WI38 (cell line): ENCODE results near the gene HECA.
"Not testable (repeated sequence)": the region's sequence is repeated elsewhere in the genome, so short reads cannot be mapped to it uniquely, and the experiment has no call there.

Source experiments
- H3K4me3 ChIP-seq: 2 replicates; pipeline ENCODE4 v1.5.1; 2011; ENCODE audit warnings: low read depth, mild to moderate bottlenecking, control low read depth, low read length
- TF ChIP-seq, protein P1 (sequence below): IDR thresholded peaks from 2 replicates; pipeline ENCODE4 v1.5.1; 2012; ENCODE audit warnings: low read depth, mild to moderate bottlenecking, control low read depth, low read length

HECA gene

DNA sequence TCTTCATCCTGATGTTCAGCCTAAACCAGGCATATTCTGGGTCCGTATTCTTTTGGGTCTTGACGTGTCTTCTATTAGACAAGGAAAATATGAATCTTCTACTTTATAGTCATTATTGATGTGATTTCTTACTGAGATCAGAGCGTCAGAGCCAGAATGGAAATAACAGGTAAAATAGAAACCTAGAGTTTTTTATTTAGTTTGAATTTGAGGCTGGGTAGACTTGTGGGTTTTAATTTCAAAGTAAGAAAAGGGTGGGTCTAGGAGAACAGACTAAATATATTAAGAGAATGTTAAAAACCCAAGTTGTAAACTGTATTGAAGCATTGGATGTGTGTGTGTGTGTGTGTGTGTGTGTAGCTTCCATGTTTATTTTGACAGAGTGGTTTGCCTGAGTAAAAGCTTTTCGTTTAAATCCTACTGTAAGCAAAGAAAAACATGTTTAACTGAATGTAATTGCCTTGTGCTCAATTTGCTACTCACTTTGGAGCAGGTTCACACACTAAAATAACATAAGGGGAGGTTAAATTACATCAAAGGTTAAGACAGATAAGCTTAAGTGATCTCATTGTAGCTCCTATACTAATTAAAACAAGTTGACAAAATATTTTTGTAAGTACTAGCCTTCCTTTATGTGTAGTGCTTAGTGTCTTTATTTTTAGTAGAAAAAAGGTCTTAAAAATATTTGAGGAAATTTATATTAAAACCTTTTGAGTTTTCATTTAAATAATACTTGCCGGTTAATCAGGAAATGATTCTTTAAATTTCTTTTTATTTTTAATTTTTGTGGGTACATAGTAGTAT, 17.4 kb downstream of the HECA start:
- TF ChIP-seq, protein P1, sequence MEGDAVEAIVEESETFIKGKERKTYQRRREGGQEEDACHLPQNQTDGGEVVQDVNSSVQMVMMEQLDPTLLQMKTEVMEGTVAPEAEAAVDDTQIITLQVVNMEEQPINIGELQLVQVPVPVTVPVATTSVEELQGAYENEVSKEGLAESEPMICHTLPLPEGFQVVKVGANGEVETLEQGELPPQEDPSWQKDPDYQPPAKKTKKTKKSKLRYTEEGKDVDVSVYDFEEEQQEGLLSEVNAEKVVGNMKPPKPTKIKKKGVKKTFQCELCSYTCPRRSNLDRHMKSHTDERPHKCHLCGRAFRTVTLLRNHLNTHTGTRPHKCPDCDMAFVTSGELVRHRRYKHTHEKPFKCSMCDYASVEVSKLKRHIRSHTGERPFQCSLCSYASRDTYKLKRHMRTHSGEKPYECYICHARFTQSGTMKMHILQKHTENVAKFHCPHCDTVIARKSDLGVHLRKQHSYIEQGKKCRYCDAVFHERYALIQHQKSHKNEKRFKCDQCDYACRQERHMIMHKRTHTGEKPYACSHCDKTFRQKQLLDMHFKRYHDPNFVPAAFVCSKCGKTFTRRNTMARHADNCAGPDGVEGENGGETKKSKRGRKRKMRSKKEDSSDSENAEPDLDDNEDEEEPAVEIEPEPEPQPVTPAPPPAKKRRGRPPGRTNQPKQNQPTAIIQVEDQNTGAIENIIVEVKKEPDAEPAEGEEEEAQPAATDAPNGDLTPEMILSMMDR, result no peak
- no peak overlapping the region for H3K4me3 ChIP-seq

DNA sequence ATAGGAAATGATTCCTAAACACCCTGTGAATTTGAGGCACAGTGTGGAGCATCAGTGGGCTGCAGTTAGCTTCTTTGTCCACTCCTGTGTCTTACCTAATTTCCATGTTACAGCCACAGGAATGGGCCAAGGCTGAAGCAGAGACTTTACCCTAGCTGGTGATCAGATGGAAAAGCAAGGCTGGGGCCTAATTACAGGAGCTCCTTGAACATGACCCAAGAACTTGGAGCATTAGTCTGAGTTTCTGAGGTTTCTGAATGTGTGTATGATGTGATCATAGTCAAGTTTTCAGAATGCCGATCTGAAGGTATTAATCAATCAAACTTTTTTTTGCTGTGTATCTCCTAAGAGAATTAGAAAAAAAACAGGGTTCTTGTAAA, 18.0 kb downstream of the HECA start:
- H3K4me3 ChIP-seq, result no peak overlapping the region
- TF ChIP-seq, protein P1, result no peak

DNA sequence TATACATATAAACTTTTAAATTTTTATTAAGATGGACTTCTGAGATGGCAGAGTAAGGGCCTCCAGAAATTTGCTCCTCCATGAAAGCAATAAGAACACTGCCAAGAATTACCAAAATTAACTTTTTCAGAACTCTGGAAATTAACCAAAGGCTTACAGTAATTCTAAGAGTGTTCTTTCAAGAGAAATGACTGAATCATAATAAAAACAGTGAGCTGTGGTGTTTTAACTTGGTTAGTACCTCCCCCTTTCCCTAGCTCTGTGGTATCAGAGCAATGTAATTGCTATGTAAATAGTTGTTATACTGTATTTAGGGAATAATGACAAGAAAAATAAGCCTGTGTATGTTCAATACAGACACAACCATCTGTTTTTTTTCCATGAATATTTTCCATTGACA, 19.0 kb downstream of the HECA start:
- TF ChIP-seq, protein P1, result no peak
- H3K4me3 ChIP-seq, result no peak overlapping the region

DNA sequence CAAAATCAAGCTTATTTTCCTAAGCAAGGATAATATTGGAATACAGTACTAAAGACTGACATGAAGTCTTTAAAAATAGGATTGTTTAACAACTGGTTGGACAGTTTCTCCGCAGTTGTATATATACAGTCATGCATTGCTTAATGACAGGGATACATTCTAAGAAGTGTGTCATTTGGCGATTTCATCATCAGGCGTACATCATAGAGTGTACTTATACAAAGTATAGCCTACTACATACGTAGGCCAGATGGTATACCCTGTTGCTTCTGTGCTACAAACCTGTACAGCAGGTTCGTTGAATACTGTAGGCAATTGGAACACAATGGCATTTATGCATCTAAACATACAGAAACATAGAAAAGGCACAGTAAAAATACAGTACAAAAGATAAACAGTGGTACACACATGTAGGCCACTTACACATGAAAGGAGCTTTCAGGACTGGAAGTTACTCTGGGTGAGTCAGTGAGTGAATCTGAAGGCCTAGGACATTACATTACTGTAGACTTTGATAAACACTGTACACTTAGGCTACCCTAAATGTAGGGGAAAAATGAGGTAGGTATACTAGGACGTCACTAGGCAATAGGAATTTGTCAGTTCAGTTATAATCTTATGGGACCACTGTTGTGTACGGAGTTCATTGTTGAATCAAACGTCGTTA, 20.1 kb downstream of the HECA start:
- no peak overlapping the region for H3K4me3 ChIP-seq
- TF ChIP-seq, protein P1, result no peak

DNA sequence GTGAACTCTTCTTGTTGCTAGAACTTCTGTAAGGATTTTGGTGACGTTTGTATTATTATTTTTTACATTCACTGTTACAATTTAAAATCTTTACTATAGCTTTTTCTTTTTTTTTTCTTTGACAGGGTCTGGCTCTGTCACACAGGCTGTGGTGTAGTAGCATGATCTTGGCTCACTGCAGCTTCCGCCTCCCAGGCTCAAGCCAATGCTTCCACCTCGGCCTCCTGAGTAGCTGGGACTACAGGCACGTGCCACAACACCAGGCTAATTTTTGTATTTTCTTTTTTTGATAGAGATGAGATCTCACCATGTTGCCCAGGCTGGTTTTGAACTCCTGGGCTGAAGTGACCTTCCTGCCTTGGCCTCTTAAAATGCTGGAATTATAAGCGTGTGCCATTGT, 21.2 kb downstream of the HECA start:
- TF ChIP-seq, protein P1, result no peak

DNA sequence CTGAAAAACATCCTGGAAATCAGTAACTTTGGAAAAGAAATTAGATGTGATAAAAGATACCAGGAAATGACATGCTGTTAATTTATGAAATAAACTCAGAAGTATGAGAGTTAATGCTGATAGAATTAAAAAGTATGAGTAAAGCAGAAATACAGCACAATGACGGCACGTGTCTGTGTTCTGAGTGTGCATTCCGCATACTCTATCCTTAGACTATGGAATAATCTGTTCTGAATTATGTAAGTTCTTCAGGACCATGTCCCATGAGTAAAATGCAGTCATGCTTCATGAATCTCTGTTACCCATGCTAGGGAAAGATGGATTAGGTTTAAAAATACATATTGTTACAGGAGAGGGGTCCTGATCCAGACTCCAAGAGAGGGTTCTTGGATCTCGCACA, 21.7 kb downstream of the HECA start:
- TF ChIP-seq, protein P1, result no peak
- H3K4me3 ChIP-seq, result no peak overlapping the region

More for the DNA sequence above, 21.2 kb downstream of the HECA start:
- H3K4me3 ChIP-seq, result no peak overlapping the region

DNA sequence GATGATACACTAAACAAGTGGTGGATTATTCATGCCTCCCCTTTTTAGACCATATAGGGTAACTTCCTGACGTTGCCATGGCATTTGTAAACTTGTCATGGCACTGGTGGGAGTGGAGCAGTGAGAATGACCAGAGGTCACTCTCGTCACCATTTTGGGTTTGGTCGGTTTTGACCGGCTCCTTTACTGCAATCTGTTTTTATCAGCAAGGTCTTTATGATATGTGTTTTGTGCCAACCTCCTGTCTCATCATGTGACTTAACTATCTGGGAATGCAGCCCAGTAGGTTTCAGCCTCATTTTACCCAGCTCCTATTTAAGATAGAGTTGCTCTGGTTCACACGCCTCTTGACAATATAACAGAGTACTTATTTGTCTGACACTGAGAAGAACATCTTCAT, 22.2 kb downstream of the HECA start:
- H3K4me3 ChIP-seq, result not testable (repeated sequence)
